ENCODE results near the gene PROKR2.

Gene PROKR2

GRCh38 chr20:5268449-5268848 is 48.3 kb downstream of the PROKR2 start:
- no peak overlapping the region for H3K4me3 ChIP-seq (ENCODE audit: control insufficient read depth, low read depth, low read length)
- DNase-seq (ENCODE audit: low read depth): no peak
- no peak for TF ChIP-seq CTCF (conservative IDR thresholded peaks at IDR 0.05; ENCODE audit: control insufficient read depth, insufficient read depth, low read depth, low read length)

GRCh38 chr20:5267092-5267491 is 49.7 kb downstream of the PROKR2 start:
- TF ChIP-seq CTCF (conservative IDR thresholded peaks at IDR 0.05; ENCODE audit: control insufficient read depth, insufficient read depth, low read depth, low read length): no peak
- no peak for DNase-seq (ENCODE audit: low read depth)
- no peak overlapping the region for H3K4me3 ChIP-seq (ENCODE audit: control insufficient read depth, low read depth, low read length)

Data from fibroblast of mammary gland (primary cell).